CD4-positive, alpha-beta T cell (primary cell): ENCODE measurements around the gene LZTFL1. TPM values are rescaled to one million over a fixed set of nuclear protein-coding genes. Genes with fewer than 3 reads are reported as not detected.

ENCODE experiments used
- ATAC-seq: fragments of 200-7000 bp; cut with Tn5 transposase; one replicate; pipeline ENCODE4 v1.10.0; 2022; ENCODE audit warnings: mild to moderate bottlenecking; ENCODE audit not compliant: poor library complexity
- CTCF ChIA-PET: fragments of 350-600 bp; sonication (Branson Sonifier 250); formaldehyde crosslinking; loops from one replicate; lab custom pipeline; 2021; ENCODE audit warnings: antibody characterized with exemption, inconsistent platforms; lab: Charles Lee
- POLR2A ChIA-PET: fragments of 350-600 bp; sonication (Branson Sonifier 250); formaldehyde crosslinking; loops from one replicate; lab custom pipeline; 2021; ENCODE audit warnings: antibody characterized with exemption, inconsistent platforms; lab: Charles Lee
- DNase-seq, 14 experiments: peaks; one replicate each; pipeline ENCODE4 v3.0.0-alpha.2; 2013 to 2020; ENCODE audit warnings: mixed read lengths in 2 of 14
- H3K27ac ChIP-seq, 2 donors: one replicate each; pipeline versions ENCODE4 v1.5.1 to v1.7.0; 2013; ENCODE audit warnings: low read length in 2 of 2, low read depth in 1 of 2, mild to moderate bottlenecking in 1 of 2
- H3K27me3 ChIP-seq, 2 experiments: 1 replicate in 1 of 2; 2 replicates in 1 of 2; pipeline versions ENCODE4 v1.6.1 to v1.7.0; 2013; ENCODE audit warnings: low read length in 2 of 2, control low read depth in 1 of 2, mild to moderate bottlenecking in 1 of 2, moderate library complexity in 1 of 2; ENCODE audit not compliant: insufficient read depth in 2 of 2, control insufficient read depth in 1 of 2
- H3K36me3 ChIP-seq: one replicate; pipeline ENCODE4 v1.6.1; 2013; ENCODE audit warnings: low read length, control low read depth; ENCODE audit not compliant: insufficient read depth
- H3K4me1 ChIP-seq: one replicate; pipeline ENCODE4 v1.6.1; 2013; ENCODE audit warnings: low read length, control low read depth; ENCODE audit not compliant: insufficient read depth
- H3K4me3 ChIP-seq: one replicate; pipeline ENCODE4 v1.5.1; 2013; ENCODE audit warnings: mild to moderate bottlenecking, low read length, moderate library complexity
- H3K9me3 ChIP-seq, 2 experiments: 1 replicate in 1 of 2; 2 replicates in 1 of 2; pipeline versions ENCODE4 v1.6.1 to v1.7.0; 2013; ENCODE audit warnings: low read length in 2 of 2, mild to moderate bottlenecking in 2 of 2, control low read depth in 1 of 2, moderate library complexity in 1 of 2; ENCODE audit not compliant: control insufficient read depth in 1 of 2, insufficient read depth in 1 of 2
- H3K27ac Mint-ChIP-seq: one replicate; pipeline ENCODE4 v1.8.0; 2020; ENCODE audit warnings: mixed read lengths
- H3K27me3 Mint-ChIP-seq: one replicate; pipeline ENCODE4 v1.8.0; 2021; ENCODE audit warnings: mixed read lengths
- H3K36me3 Mint-ChIP-seq: one replicate; pipeline ENCODE4 v1.8.0; 2021; ENCODE audit warnings: low read depth, mixed read lengths
- H3K4me1 Mint-ChIP-seq: one replicate; pipeline ENCODE4 v1.8.0; 2021; ENCODE audit warnings: low read depth, mixed read lengths
- H3K4me3 Mint-ChIP-seq: one replicate; pipeline ENCODE4 v1.8.0; 2020; ENCODE audit warnings: mild to moderate bottlenecking, mixed read lengths
- H3K9me3 Mint-ChIP-seq: one replicate; pipeline ENCODE4 v1.8.0; 2020; ENCODE audit warnings: mixed read lengths
- CTCF ChIP-seq: fragments of 200-600 bp; IDR thresholded peaks from one replicate; pipeline ENCODE4 v1.8.0; 2022; ENCODE audit warnings: antibody characterized with exemption, mild to moderate bottlenecking
- intact Hi-C, 2 experiments: fragments of 100-400 bp; cut with DNase I in 1 of 2; cut with micrococcal nuclease in 1 of 2; formaldehyde crosslinking; loops; one replicate each; pipeline versions ENCODE4 v1.15.1 to v1.9.0; 2023 to 2025; cut with DNase I, micrococcal nuclease
- total RNA-seq, 174 experiments: library from RNA in 2 of 174; stranded (reverse) in 2 of 174; gene quantifications; one replicate each; pipeline ENCODE4 v1.2.3 and lab custom pipeline; 2021 to 2026

The LZTFL1 gene
- total RNA-seq, 2 experiments from 2014 or later, result 9.6 to 10.0 TPM

- POLR2A ChIA-PET, result interaction anchor here (0.6 kb wide), 1 partner anchor 776 kb away, joined by 3 read pairs; no protein-coding TSS in a partner anchor
- no peaks in the 10 kb centered on the region for H3K36me3 Mint-ChIP-seq
- Histone ChIP-seq H3K9me3 (no peaks in the 10 kb centered on the region), H3K4me3 (no peak overlapping the region), H3K27me3 (peaks cover 0 to 2% of the 10 kb centered on the region in 2 experiments), H3K36me3 (no peaks in the 10 kb centered on the region), H3K27ac (no peak overlapping the region), H3K4me1 (no peaks in the 10 kb centered on the region)
- H3K27me3 Mint-ChIP-seq, result no peaks in the 10 kb centered on the region
- H3K9me3 Mint-ChIP-seq, result peaks cover 2% of the 10 kb centered on the region
- H3K27ac Mint-ChIP-seq, result no peak overlapping the region
- TF ChIP-seq CTCF, result no peak
- ATAC-seq (no peak), DNase-seq (no peak)
- no peaks in the 10 kb centered on the region for H3K4me1 Mint-ChIP-seq
- CTCF ChIA-PET, result no interaction called here
- H3K4me3 Mint-ChIP-seq, result no peak overlapping the region
- intact Hi-C loops, result no loop called here
Measured at GRCh38 chr3:45781271-45781670, 60.6 kb downstream of the LZTFL1 start.

- no peak for DNase-seq
- intact Hi-C loops, result no loop called here
- Histone ChIP-seq H3K27ac (no peak overlapping the region), H3K4me3 (no peak overlapping the region), H3K4me1 (no peaks in the 10 kb centered on the region), H3K9me3 (no peaks in the 10 kb centered on the region), H3K27me3 (peaks cover 0 to 2% of the 10 kb centered on the region in 2 experiments), H3K36me3 (no peaks in the 10 kb centered on the region)
- TF ChIP-seq CTCF, result no peak
- Mint-ChIP-seq H3K9me3 (peaks cover 2% of the 10 kb centered on the region), H3K27ac (no peak overlapping the region), H3K36me3 (no peaks in the 10 kb centered on the region), H3K4me3 (no peak overlapping the region), H3K4me1 (no peaks in the 10 kb centered on the region), H3K27me3 (no peaks in the 10 kb centered on the region)
- POLR2A ChIA-PET, result no interaction called here
- CTCF ChIA-PET, result no interaction called here
- ATAC-seq, result no peak
Measured at GRCh38 chr3:45779746-45780735, 61.9 kb downstream of the LZTFL1 start.

GRCh38 chr3:45778761-45779201, 63.1 kb downstream of the LZTFL1 start:
- ChIA-PET POLR2A (no interaction called here), CTCF (no interaction called here)
- no peak for TF ChIP-seq CTCF
- no peaks in the 10 kb centered on the region for H3K36me3 ChIP-seq
- no peaks in the 10 kb centered on the region for H3K4me1 ChIP-seq
- H3K4me1 Mint-ChIP-seq, result no peaks in the 10 kb centered on the region
- H3K4me3 Mint-ChIP-seq, result no peak overlapping the region
- intact Hi-C loops, result no loop called here
- no peak overlapping the region for H3K27ac ChIP-seq
- H3K27me3 ChIP-seq, result peaks cover 0 to 2% of the 10 kb centered on the region in 2 experiments
- no peak overlapping the region for H3K4me3 ChIP-seq
- ATAC-seq (no peak), DNase-seq (no peak)
- H3K36me3 Mint-ChIP-seq, result no peaks in the 10 kb centered on the region
- H3K9me3 ChIP-seq, result no peaks in the 10 kb centered on the region
- H3K27ac Mint-ChIP-seq, result no peak overlapping the region
- H3K9me3 Mint-ChIP-seq, result no peaks in the 10 kb centered on the region
- H3K27me3 Mint-ChIP-seq, result no peaks in the 10 kb centered on the region
